Liver (tissue), 3 donors: ENCODE data around the gene FBXL2.

Source experiments
- CTCF ChIP-seq: fragments of 150-350 bp; IDR thresholded peaks from 2 replicates; pipeline ENCODE4 v1.5.1; 2017; ENCODE audit warnings: improper control_type of control experiment, low read depth, low read length; ENCODE audit not compliant: missing input control
- GABPA ChIP-seq, 2 donors: IDR thresholded peaks in 1 of 2; conservative IDR thresholded peaks in 1 of 2; 2 replicates each; pipeline ENCODE4 v1.6.1; 2016; ENCODE audit warnings: antibody characterized with exemption in 2 of 2, mild to moderate bottlenecking in 1 of 2, moderate library complexity in 1 of 2
- HNF4G ChIP-seq: IDR thresholded peaks from 2 replicates; pipeline ENCODE4 v1.6.1; 2016; ENCODE audit warnings: antibody characterized with exemption
- JUND ChIP-seq, 2 donors: IDR thresholded peaks; 2 replicates each; pipeline ENCODE4 v1.6.1; 2016; ENCODE audit warnings: antibody characterized with exemption in 2 of 2
- REST ChIP-seq: IDR thresholded peaks from 2 replicates; pipeline ENCODE4 v1.6.1; 2016; ENCODE audit warnings: antibody characterized with exemption, mild to moderate bottlenecking
- TF ChIP-seq, protein P1 (sequence below): IDR thresholded peaks from 2 replicates; pipeline ENCODE4 v1.6.1; 2016; ENCODE audit warnings: antibody characterized with exemption
- donor health status: healthy.
- donor health status: healthy.

- no peak for TF ChIP-seq CTCF
- TF ChIP-seq JUND (IDR thresholded peaks at IDR 0.05), result no peak
- TF ChIP-seq, protein P1, sequence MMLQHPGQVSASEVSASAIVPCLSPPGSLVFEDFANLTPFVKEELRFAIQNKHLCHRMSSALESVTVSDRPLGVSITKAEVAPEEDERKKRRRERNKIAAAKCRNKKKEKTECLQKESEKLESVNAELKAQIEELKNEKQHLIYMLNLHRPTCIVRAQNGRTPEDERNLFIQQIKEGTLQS, result no peak
- no peak for TF ChIP-seq HNF4G
- TF ChIP-seq REST, result no peak
- no peak for TF ChIP-seq GABPA (IDR thresholded peaks at IDR 0.05 in 1 of 2, conservative IDR thresholded peaks at IDR 0.05 in 1 of 2)
Observed at GRCh38 chr3:33426630-33427317, 149.5 kb downstream of the FBXL2 start.
